ENCODE measurements around the gene ZP1.

GRCh38 chr11:60852982-60853950 lies 14.1 kb upstream of the ZP1 start:
- TF ChIP-seq ZSCAN18 (tag by site-specific recombination; IDR thresholded peaks at IDR 0.05) (no peak), ZSCAN4 (tag by site-specific recombination; IDR thresholded peaks at IDR 0.05) (no peak), CTCF (tag by site-specific recombination; IDR thresholded peaks at IDR 0.05) (no peak), KLF1 (tag by site-specific recombination; IDR thresholded peaks at IDR 0.05) (no peak), ZNF530 (tag by site-specific recombination; IDR thresholded peaks at IDR 0.05; ENCODE audit: low read depth) (no peak), ZNF501 (tag by site-specific recombination; IDR thresholded peaks at IDR 0.05) (no peak), ZNF664 (tag by site-specific recombination; IDR thresholded peaks at IDR 0.05) (no peak)

Measured in HEK293 (cell line).